ENCODE data around the gene HOXC5.
"Not testable (repeated sequence)": the region's sequence is repeated elsewhere in the genome, so short reads cannot be mapped to it uniquely, and the experiment has no call there.

HOXC5 gene

GRCh38 chr12:54068418-54069070, 35.7 kb downstream of the HOXC5 start:
- H3K4me3 ChIP-seq (ENCODE audit: control insufficient read depth, low read depth, low read length), result no peak overlapping the region
- no peak for DNase-seq (ENCODE audit: low read depth)
- TF ChIP-seq CTCF (IDR thresholded peaks at IDR 0.05; ENCODE audit: control insufficient read depth, insufficient read depth, low read depth, low read length, missing control alignments), result no peak

- H3K4me3 ChIP-seq (ENCODE audit: control insufficient read depth, low read depth, low read length), result no peak overlapping the region
- TF ChIP-seq CTCF (IDR thresholded peaks at IDR 0.05; ENCODE audit: control insufficient read depth, insufficient read depth, low read depth, low read length, missing control alignments), result no peak
- no peak for DNase-seq (ENCODE audit: low read depth)
These were observed 39.1 kb downstream of the HOXC5 start for GRCh38 chr12:54071942-54072341.

GRCh38 chr12:54074308-54074707, 41.5 kb downstream of the HOXC5 start:
- no peak overlapping the region for H3K4me3 ChIP-seq (ENCODE audit: control insufficient read depth, low read depth, low read length)
- no peak for TF ChIP-seq CTCF (IDR thresholded peaks at IDR 0.05; ENCODE audit: control insufficient read depth, insufficient read depth, low read depth, low read length, missing control alignments)
- DNase-seq (ENCODE audit: low read depth), result no peak

GRCh38 chr12:54075409-54075808, 42.6 kb downstream of the HOXC5 start:
- no peak for DNase-seq (ENCODE audit: low read depth)
- no peak overlapping the region for H3K4me3 ChIP-seq (ENCODE audit: control insufficient read depth, low read depth, low read length)
- no peak for TF ChIP-seq CTCF (IDR thresholded peaks at IDR 0.05; ENCODE audit: control insufficient read depth, insufficient read depth, low read depth, low read length, missing control alignments)

- no peak overlapping the region for H3K4me3 ChIP-seq (ENCODE audit: control insufficient read depth, low read depth, low read length)
- TF ChIP-seq CTCF (IDR thresholded peaks at IDR 0.05; ENCODE audit: control insufficient read depth, insufficient read depth, low read depth, low read length, missing control alignments), result no peak
- no peak for DNase-seq (ENCODE audit: low read depth)
These were observed 43.1 kb downstream of the HOXC5 start for GRCh38 chr12:54075974-54076373.

DNA sequence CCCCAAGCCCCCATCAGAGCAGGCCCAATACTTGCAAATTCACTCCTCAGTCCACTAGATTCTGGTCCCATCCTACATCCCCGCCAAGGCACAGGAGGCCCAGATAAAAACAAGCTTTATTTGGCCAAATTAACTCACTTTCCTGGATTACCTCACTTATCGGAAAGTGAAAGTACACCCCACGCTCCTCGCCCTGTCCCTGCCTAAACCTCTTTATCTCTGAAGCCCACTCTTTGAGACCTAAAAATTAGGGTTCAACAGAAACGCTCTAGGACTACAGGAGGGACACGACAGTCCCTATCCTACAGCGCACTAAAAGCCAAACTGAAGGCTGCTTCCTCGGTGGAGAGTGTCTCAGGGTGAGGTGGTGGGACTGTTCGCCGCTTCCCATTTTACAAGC, 45.0 kb downstream of the HOXC5 start:
- DNase-seq (ENCODE audit: low read depth); H3K4me3 ChIP-seq (ENCODE audit: control insufficient read depth, low read depth, low read length): not testable (repeated sequence)

DNA sequence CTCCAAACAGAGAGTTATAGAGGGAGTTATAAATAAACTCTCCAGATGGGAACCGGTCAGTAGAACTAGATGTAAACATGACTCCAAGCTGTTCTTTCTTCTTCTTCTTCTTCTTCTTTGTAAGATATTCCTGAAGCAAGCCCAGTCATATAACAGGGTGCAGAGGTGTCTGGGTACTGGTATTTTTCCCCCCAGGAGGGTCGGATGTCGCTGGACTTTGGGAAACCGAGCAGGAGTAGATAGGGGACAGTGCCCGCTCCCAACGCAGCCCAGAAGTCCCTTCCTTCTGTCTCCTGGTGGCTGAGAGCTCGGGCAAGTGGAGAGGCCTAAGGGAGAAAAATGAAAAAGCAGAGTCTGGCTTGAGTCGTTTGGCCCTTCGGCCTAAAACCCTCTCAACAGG, 46.3 kb downstream of the HOXC5 start:
- DNase-seq (ENCODE audit: low read depth); H3K4me3 ChIP-seq (ENCODE audit: control insufficient read depth, low read depth, low read length): not testable (repeated sequence)

- DNase-seq (ENCODE audit: low read depth); H3K4me3 ChIP-seq (ENCODE audit: control insufficient read depth, low read depth, low read length): not testable (repeated sequence)
These were observed 47.4 kb downstream of the HOXC5 start for GRCh38 chr12:54080008-54080924.

- H3K4me3 ChIP-seq (ENCODE audit: control insufficient read depth, low read depth, low read length); DNase-seq (ENCODE audit: low read depth): not testable (repeated sequence)
These were observed 48.2 kb downstream of the HOXC5 start for GRCh38 chr12:54081053-54081514.

DNA sequence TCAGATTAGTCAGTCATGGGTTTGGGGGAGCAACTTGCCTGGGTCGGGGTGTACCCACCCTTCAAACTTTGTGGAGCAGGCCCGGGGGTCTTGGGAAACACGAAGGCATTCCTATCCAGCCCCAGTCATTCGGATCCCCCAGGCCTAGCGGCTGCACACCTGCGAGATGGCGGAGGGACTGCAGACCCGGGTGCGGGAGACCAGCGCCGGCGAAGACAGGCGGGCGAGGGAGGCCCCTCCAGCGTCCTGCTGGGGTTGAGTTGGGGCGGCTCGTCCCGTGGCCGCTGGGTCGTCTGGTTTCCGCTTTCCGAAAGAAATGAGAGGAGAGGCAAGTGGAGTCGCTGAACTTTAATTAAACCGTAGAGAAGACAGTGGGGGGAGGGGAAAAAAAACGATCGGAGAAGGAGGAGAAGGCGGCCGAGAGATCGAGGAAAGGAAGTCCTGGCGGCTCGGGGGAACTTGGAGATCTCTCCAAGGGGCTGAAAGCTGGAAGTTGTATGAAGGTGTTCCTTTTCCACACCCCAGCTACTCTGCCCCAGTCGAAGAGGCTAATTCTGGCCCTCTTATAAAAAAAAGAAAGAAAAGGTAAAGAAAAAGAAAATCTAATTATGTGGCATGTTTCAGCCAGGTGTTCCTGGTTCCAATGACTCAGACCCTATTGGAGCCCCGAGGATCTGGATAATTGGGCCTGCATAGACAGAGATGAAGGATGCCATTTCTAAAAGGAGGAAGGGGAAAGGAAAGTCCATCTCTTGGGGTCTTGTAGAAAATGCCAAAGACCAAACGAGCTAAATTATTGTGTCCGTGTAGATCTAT, 48.9 kb downstream of the HOXC5 start:
- not testable (repeated sequence) for H3K4me3 ChIP-seq (ENCODE audit: control insufficient read depth, low read depth, low read length); DNase-seq (ENCODE audit: low read depth)
